BJ (cell line): ENCODE measurements around the gene FBP2. TPM values are rescaled to one million over a fixed set of nuclear protein-coding genes. Genes with fewer than 3 reads are reported as not detected.

Experiments used
- CTCF ChIA-PET: fragments of 350-600 bp; formaldehyde crosslinking; extraction: SDS; loops from one replicate; lab custom pipeline; 2021; ENCODE audit warnings: antibody characterized with exemption, inconsistent platforms; lab: Yijun Ruan, JAX
- POLR2A ChIA-PET: fragments of 300-600 bp; sonication (Branson Sonifier 250); formaldehyde crosslinking; extraction: SDS; loops from one replicate; lab custom pipeline; 2021; ENCODE audit warnings: antibody characterized with exemption; lab: Charles Lee
- DNase-seq: peaks from one replicate; pipeline ENCODE4 v3.0.0-alpha.2; 2011; ENCODE audit warnings: low read depth
- H3K27me3 ChIP-seq: 2 replicates; pipeline ENCODE4 v1.6.0; 2011; ENCODE audit warnings: low read length; ENCODE audit not compliant: control insufficient read depth, insufficient read depth
- H3K36me3 ChIP-seq: 2 replicates; pipeline ENCODE4 v1.5.1; 2011; ENCODE audit warnings: low read length; ENCODE audit not compliant: control insufficient read depth, insufficient read depth
- H3K4me3 ChIP-seq: 2 replicates; pipeline ENCODE4 v1.5.1; 2011; ENCODE audit warnings: low read depth, mild to moderate bottlenecking, control low read depth, low read length
- polyA minus RNA-seq: library from RNA; depleted of rRNA, polyadenylated mRNA; stranded (reverse); fragments of >200 nt; gene quantifications from 2 replicates; pipeline ENCODE4 v1.2.3, GENCODE V29; 2011; rRNA and poly(A)+ RNA removed
- polyA plus RNA-seq: library from polyadenylated mRNA; depleted of rRNA; stranded (reverse); fragments of >200 nt; gene quantifications from 2 replicates; pipeline ENCODE4 v1.2.3, GENCODE V29; 2011; rRNA removed
- TF ChIP-seq, protein P1 (sequence below): IDR thresholded peaks from 2 replicates; pipeline ENCODE4 v1.5.1; 2011; ENCODE audit warnings: low read depth, mild to moderate bottlenecking, control low read depth, inconsistent platforms, low read length, moderate library complexity; ENCODE audit not compliant: insufficient read depth

FBP2 gene
- polyA plus RNA-seq (not detected in 2 replicates), polyA minus RNA-seq (not detected in 2 replicates)

DNA sequence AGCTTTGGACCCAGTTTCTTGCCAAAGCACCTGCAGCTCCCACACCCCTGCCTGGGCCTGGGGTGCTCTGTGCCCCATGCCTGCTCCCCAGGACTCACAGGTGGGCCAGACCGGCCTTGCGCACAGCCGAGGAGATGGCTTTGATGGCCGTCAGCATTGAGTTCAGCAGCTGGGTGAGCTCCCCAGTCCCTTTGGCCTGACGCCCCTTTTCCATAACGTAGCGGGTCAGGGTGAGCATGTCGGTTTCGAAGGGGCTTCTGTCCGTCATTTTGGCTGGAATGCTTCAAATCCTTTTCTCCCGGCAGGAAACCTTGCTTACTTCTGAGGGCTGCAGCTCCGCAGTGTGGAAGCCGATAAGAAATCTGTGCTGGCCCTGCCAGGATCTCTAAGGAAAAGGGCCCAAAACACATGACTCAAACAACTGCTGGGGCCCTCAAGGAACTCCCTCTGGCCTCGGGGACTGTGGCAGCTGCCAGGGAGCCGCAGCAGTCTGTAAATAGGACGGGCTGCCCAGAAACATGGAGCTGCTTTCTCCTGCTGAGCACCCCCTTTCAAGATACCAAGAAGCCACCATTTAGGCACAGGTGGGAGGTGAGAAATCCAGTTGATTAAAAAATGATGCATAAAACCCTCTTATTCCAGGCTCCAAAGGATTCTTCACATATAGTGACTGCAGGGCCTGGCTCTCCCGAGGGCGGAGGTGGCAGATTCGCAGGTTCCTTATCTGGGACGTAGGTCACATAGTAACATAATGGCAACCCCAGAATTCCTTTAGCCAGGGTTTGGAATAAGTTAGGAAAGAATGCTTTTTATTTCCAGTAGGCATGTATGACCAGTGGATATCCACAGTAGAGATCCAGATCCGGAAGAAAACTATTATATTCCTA, at the start of gene FBP2:
Gene FBP2, minus strand, starts transcription at position 366 of the 887 bp plus-strand sequence. Its CDS starts 98 bp downstream, at position 268.
- DNase-seq = no peak

DNA sequence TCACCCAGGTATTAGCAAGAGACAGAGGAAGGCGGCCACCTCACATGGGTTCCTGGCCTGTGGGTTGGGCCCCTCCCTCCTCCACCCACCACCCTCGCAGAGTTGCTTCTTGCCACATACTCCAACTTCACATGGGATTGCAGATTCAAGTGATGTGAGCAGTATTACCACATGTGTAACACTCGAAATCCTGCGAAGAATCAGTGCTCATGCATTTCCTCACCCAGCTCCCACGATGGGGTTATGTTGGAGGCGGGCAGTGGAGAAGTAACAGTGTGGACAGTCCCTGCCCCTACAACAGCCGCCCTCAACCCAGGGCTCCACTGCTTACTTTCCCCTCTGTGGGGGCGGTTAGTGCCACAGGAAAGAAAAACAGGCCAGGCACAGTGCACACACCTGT, 49.6 kb upstream of the FBP2 start:
- ChIA-PET CTCF (interaction anchor here (1.0 kb wide), 1 partner anchor 14 kb away, joined by 4 read pairs; no protein-coding TSS in a partner anchor), POLR2A (no interaction called here)
- DNase-seq = no peak
- Histone ChIP-seq H3K27me3 (peaks cover 8% of the 10 kb centered on the region), H3K36me3 (no peaks in the 10 kb centered on the region), H3K4me3 (no peak overlapping the region)
- TF ChIP-seq, protein P1, sequence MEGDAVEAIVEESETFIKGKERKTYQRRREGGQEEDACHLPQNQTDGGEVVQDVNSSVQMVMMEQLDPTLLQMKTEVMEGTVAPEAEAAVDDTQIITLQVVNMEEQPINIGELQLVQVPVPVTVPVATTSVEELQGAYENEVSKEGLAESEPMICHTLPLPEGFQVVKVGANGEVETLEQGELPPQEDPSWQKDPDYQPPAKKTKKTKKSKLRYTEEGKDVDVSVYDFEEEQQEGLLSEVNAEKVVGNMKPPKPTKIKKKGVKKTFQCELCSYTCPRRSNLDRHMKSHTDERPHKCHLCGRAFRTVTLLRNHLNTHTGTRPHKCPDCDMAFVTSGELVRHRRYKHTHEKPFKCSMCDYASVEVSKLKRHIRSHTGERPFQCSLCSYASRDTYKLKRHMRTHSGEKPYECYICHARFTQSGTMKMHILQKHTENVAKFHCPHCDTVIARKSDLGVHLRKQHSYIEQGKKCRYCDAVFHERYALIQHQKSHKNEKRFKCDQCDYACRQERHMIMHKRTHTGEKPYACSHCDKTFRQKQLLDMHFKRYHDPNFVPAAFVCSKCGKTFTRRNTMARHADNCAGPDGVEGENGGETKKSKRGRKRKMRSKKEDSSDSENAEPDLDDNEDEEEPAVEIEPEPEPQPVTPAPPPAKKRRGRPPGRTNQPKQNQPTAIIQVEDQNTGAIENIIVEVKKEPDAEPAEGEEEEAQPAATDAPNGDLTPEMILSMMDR = no peak

More for the DNA sequence above, at the start of gene FBP2:
- peaks cover 2% of the 10 kb centered on the region; the same call in 1 of the 2 replicates for H3K27me3 ChIP-seq
- ChIA-PET CTCF (interaction anchor here (1.0 kb wide), 1 partner anchor 12 kb away, joined by 3 read pairs; no protein-coding TSS in a partner anchor), POLR2A (no interaction called here)
- TF ChIP-seq, protein P1 = no peak
- H3K4me3 ChIP-seq = no peak within 1 kb of the TSS
- no peaks in the 10 kb centered on the region for H3K36me3 ChIP-seq

DNA sequence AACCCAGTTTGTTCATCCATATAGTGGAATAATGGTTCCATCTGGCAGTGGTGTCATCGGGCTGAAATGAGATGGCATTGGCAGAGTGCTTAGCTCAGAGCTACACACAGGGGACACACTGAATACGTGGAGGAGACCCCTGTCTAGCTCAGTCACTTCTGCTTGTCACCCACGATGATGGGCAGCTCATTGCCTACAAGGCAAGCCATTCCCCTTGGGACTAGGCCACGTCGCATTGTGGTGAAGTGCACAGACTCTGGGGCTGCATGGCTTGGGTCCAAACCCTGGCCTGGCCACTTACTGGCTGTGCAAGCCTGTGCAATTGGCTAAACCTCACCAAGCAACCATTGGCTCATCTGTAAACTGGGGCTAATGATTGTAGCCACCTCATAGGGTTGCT, 48.9 kb upstream of the FBP2 start:
- peaks cover 10% of the 10 kb centered on the region for H3K27me3 ChIP-seq
- no peak for DNase-seq
- POLR2A ChIA-PET = no interaction called here
- no peak overlapping the region for H3K4me3 ChIP-seq
- TF ChIP-seq, protein P1 = no peak
- H3K36me3 ChIP-seq = no peaks in the 10 kb centered on the region
- CTCF ChIA-PET = no interaction called here

DNA sequence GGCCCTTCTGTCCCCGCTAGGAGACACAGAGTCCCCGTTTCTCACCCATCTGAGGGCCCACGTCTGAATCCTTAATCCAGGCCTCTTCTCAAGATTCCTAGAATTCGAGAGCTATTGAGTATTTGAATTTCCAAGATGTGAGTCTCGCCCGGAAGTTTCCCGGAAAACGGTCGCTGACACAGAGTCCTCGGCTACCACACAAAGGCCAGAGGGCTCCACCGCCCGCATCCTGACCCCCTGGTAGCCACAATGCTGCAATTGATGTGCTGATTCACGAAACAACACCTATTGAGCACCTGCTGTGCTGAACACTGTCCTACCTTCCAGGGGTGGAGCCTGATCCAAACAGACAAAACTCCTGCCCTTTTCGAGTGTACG, 46.4 kb upstream of the FBP2 start:
- Histone ChIP-seq H3K27me3 (peaks cover 10% of the 10 kb centered on the region), H3K4me3 (peak overlapping the region; percentile 42; the same call in 1 of the 2 replicates), H3K36me3 (no peaks in the 10 kb centered on the region)
- CTCF ChIA-PET = interaction anchor here (0.7 kb wide), 2 partner anchors 126 to 490 kb away, joined by 3 read pairs; no protein-coding TSS in a partner anchor
- TF ChIP-seq, protein P1 = no peak
- POLR2A ChIA-PET = no interaction called here
- no peak for DNase-seq
